H1 (cell line): Measurements from ENCODE around the gene RHO. TPM values are rescaled to one million over a fixed set of nuclear protein-coding genes. Genes with fewer than 3 reads are reported as not detected.

Experiments used
- CHD7 ChIP-seq: fragments of 300-600 bp; sonication (generic); IDR thresholded peaks from 2 replicates; pipeline ENCODE4 v1.7.1; 2012; ENCODE audit warnings: low read length, moderate library complexity, mild to moderate bottlenecking, inconsistent platforms; ENCODE audit not compliant: insufficient replicate concordance
- JUND ChIP-seq: IDR thresholded peaks from 2 replicates; pipeline ENCODE4 v1.6.1; 2011; ENCODE audit warnings: mild to moderate bottlenecking, improper control_type of control experiment, low read length
- KDM4A ChIP-seq: IDR thresholded peaks from one replicate; pipeline ENCODE4 v1.7.1; 2012; ENCODE audit warnings: low read depth, mild to moderate bottlenecking, moderate library complexity, low read length, inconsistent platforms; ENCODE audit not compliant: severe bottlenecking
- KDM5A ChIP-seq: fragments of 200-600 bp; IDR thresholded peaks from 2 replicates; pipeline ENCODE4 v1.7.1; 2012; ENCODE audit warnings: mild to moderate bottlenecking, low read length, inconsistent platforms, mixed read lengths
- POU5F1 ChIP-seq: IDR thresholded peaks from 2 replicates; pipeline ENCODE4 v1.6.1; 2011; ENCODE audit warnings: low read depth, mild to moderate bottlenecking, low read length, moderate library complexity
- RNF2 ChIP-seq: fragments of 200-900, 300-1000 bp; sonication (generic); IDR thresholded peaks from 2 replicates; pipeline ENCODE4 v1.7.1; 2016; ENCODE audit warnings: borderline replicate concordance, low read depth, mild to moderate bottlenecking, antibody characterized with exemption, low read length; ENCODE audit not compliant: poor library complexity, severe bottlenecking; ENCODE audit errors: missing control alignments
- SAP30 ChIP-seq: fragments of 300-600 bp; sonication (generic); IDR thresholded peaks from 2 replicates; pipeline ENCODE4 v1.7.1; 2012; ENCODE audit warnings: low read length, moderate library complexity, mild to moderate bottlenecking, inconsistent platforms; ENCODE audit not compliant: insufficient read depth, insufficient replicate concordance
- SIX5 ChIP-seq: IDR thresholded peaks from 2 replicates; pipeline ENCODE4 v1.6.1; 2011; ENCODE audit warnings: mild to moderate bottlenecking, low read depth, low read length
- TBP ChIP-seq: IDR thresholded peaks from 2 replicates; pipeline ENCODE4 v1.6.1; 2011; ENCODE audit warnings: low read depth, low read length, improper control_type of control experiment
- polyA plus RNA-seq, 7 experiments: library from polyadenylated mRNA; depleted of rRNA in 3 of 7; stranded (reverse) in 5 of 7; unstranded in 2 of 7; fragments of >200 nt in 5 of 7; fragments of 200-250 nt in 2 of 7; gene quantifications; 1 replicate in 5 of 7; 2 replicates in 1 of 7; 4 replicates in 1 of 7; pipeline versions ENCODE4 v1.2.1 to v1.2.3, GENCODE V29; 2011 to 2013; ENCODE audit warnings: missing spikeins in 2 of 7, mixed read lengths in 2 of 7
- total RNA-seq: library from RNA; stranded (reverse); fragmentation: NEBNext Ultra II Directional; extraction: Animal tissue kit (Norgen Biotek cat#: 25700); gene quantifications from 2 replicates; pipeline ENCODE4 v1.2.1, GENCODE V29; 2021

RHO gene
- total and polyA plus RNA-seq, 2 of the 8 experiments (the other 6 are each of a cell fraction or from before 2014, with no cell fraction given) = not detected

DNA sequence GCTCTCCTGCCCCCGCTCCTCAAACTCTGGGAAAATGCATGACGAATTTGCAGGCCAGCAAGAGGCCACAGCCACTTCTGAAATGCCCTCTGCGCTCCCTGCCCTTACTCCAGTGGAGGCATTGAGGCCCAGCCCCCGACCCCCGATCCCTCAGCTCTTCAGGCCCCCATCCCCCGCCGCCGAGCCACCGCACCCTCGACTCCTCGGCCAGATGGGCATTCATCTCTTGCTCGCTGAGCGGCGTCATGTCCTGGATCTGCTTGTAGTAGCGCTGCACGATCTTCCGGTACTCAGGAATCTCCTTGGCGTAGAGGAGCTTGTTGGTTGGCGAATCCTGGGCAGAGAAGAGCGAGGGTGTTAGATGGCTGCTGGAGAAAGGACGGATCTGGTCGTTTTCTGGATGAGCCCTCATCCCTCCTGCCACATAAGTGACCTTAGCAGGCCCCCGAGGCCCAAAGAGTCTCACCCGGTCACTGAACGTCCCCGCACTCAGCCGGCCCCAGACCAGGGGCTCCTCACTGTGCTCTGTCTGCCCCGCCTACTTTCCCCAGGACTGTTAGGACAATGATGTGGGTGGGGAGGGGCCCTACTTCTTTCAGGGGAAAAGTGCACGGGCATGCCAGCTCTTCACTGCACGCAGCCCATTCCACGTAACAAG, 28.6 kb downstream of the RHO start (continued):
- TF ChIP-seq CHD7 (no peak), KDM4A (no peak), KDM5A (no peak), JUND (no peak), TBP (no peak), RNF2 (no peak), SIX5 (no peak), POU5F1 (no peak), SAP30 (no peak)
